HUES64 (cell line): Measurements from ENCODE around the gene KRTAP1-4. TPM values are rescaled to one million over a fixed set of nuclear protein-coding genes. Genes with fewer than 3 reads are reported as not detected.
"Not testable (repeated sequence)": the region's sequence is repeated elsewhere in the genome, so short reads cannot be mapped to it uniquely, and the experiment has no call there.

Experiments used
- H3K27ac ChIP-seq: 2 replicates; pipeline ENCODE4 v1.7.0; 2013; ENCODE audit warnings: low read depth, low read length, inconsistent platforms
- H3K27me3 ChIP-seq: 2 replicates; pipeline ENCODE4 v1.6.1; 2013; ENCODE audit warnings: mild to moderate bottlenecking, low read length; ENCODE audit not compliant: insufficient read depth
- H3K36me3 ChIP-seq: 2 replicates; pipeline ENCODE4 v1.6.1; 2013; ENCODE audit warnings: mild to moderate bottlenecking, low read length; ENCODE audit not compliant: insufficient read depth
- H3K4me1 ChIP-seq: 2 replicates; pipeline ENCODE4 v1.6.1; 2013; ENCODE audit warnings: mild to moderate bottlenecking, low read length, moderate library complexity; ENCODE audit not compliant: insufficient read depth
- H3K4me3 ChIP-seq: 2 replicates; pipeline ENCODE4 v1.5.1; 2013; ENCODE audit warnings: mild to moderate bottlenecking, low read length, moderate library complexity
- H3K9ac ChIP-seq: 2 replicates; pipeline ENCODE4 v1.6.1; 2013; ENCODE audit warnings: mild to moderate bottlenecking, low read depth, low read length
- H3K9me3 ChIP-seq: 2 replicates; pipeline ENCODE4 v1.6.1; 2013; ENCODE audit warnings: low read depth, low read length; ENCODE audit not compliant: insufficient read depth
- WGBS: fragments of 150-250, 120-280 bp; methylation state at CpG from one replicate; pipeline ENCODE4 v1.1.7; 2013; ENCODE audit warnings: missing lambda C conversion rate; 5-methylcytosine and 5-hydroxymethylcytosine counted together
- polyA plus RNA-seq, 2 experiments: library from polyadenylated mRNA; stranded (reverse); fragments of 50-300 nt; gene quantifications; one replicate each; pipeline ENCODE4 v1.2.3, GENCODE V29; 2013

The KRTAP1-4 gene
- polyA plus RNA-seq (2013, experiment 1 of 2) = not detected
- not detected for polyA plus RNA-seq (2013, experiment 2 of 2)

- no peak within 1 kb of the TSS for H3K27ac ChIP-seq
- H3K36me3 ChIP-seq = no peaks in the 10 kb centered on the region
- H3K9me3 ChIP-seq = no peaks in the 10 kb centered on the region
- WGBS = 93% methylated on average over 12 of the region's 12 CpGs
- H3K4me3 ChIP-seq = no peak within 1 kb of the TSS
- no peaks in the 10 kb centered on the region for H3K27me3 ChIP-seq
- H3K9ac ChIP-seq = no peak within 1 kb of the TSS
- H3K4me1 ChIP-seq = no peaks in the 10 kb centered on the region
Measured at GRCh38 chr17:41029633-41030245, at the start of gene KRTAP1-4. KRTAP1-4 (minus strand) TSS chr17:41030195; CDS start chr17:41030078, 117 bp downstream.

- H3K9ac ChIP-seq = no peak overlapping the region
- no peak overlapping the region for H3K4me3 ChIP-seq
- no peak overlapping the region for H3K27ac ChIP-seq
- H3K9me3 ChIP-seq = no peaks in the 10 kb centered on the region
- H3K36me3 ChIP-seq = no peaks in the 10 kb centered on the region
- H3K4me1 ChIP-seq = no peaks in the 10 kb centered on the region
- no peaks in the 10 kb centered on the region for H3K27me3 ChIP-seq
Measured at GRCh38 chr17:41076788-41077187, 46.8 kb upstream of the KRTAP1-4 start.

- H3K27me3 ChIP-seq = no peaks in the 10 kb centered on the region
- no peak overlapping the region for H3K27ac ChIP-seq
- no peaks in the 10 kb centered on the region for H3K4me1 ChIP-seq
- H3K9me3 ChIP-seq = no peaks in the 10 kb centered on the region
- H3K36me3 ChIP-seq = no peaks in the 10 kb centered on the region
- no peak overlapping the region for H3K9ac ChIP-seq
- H3K4me3 ChIP-seq = no peak overlapping the region
- WGBS = 92% methylated on average over 2 of the region's 2 CpGs
Measured at GRCh38 chr17:41073676-41074075, 43.7 kb upstream of the KRTAP1-4 start.

GRCh38 chr17:41071606-41072360 lies 41.8 kb upstream of the KRTAP1-4 start:
- Histone ChIP-seq H3K4me3 (no peak overlapping the region), H3K27ac (no peak overlapping the region), H3K27me3 (no peaks in the 10 kb centered on the region), H3K9ac (no peak overlapping the region), H3K9me3 (no peaks in the 10 kb centered on the region), H3K36me3 (no peaks in the 10 kb centered on the region), H3K4me1 (no peaks in the 10 kb centered on the region)
- 94% methylated on average over 5 of the region's 5 CpGs for WGBS

GRCh38 chr17:41069031-41069430 lies 39.0 kb upstream of the KRTAP1-4 start:
- no peak overlapping the region for H3K9ac ChIP-seq
- no peaks in the 10 kb centered on the region for H3K36me3 ChIP-seq
- no peaks in the 10 kb centered on the region for H3K9me3 ChIP-seq
- no peaks in the 10 kb centered on the region for H3K27me3 ChIP-seq
- H3K4me3 ChIP-seq = no peak overlapping the region
- no peaks in the 10 kb centered on the region for H3K4me1 ChIP-seq
- H3K27ac ChIP-seq = no peak overlapping the region
- WGBS = 95% methylated on average over 3 of the region's 3 CpGs

GRCh38 chr17:41067281-41067680 lies 37.3 kb upstream of the KRTAP1-4 start:
- Histone ChIP-seq H3K4me3 (no peak overlapping the region), H3K27ac (no peak overlapping the region), H3K4me1 (no peaks in the 10 kb centered on the region), H3K27me3 (no peaks in the 10 kb centered on the region), H3K36me3 (no peaks in the 10 kb centered on the region), H3K9ac (no peak overlapping the region), H3K9me3 (no peaks in the 10 kb centered on the region)

- Histone ChIP-seq H3K9me3 (no peaks in the 10 kb centered on the region), H3K4me3 (no peak within 1 kb of the TSS), H3K9ac (no peak within 1 kb of the TSS), H3K27ac (no peak within 1 kb of the TSS), H3K27me3 (no peaks in the 10 kb centered on the region), H3K4me1 (no peaks in the 10 kb centered on the region), H3K36me3 (no peaks in the 10 kb centered on the region)
- 93% methylated on average over 6 of the region's 6 CpGs for WGBS
Measured at GRCh38 chr17:41065829-41066624, 36.0 kb upstream of the KRTAP1-4 start, which contains the start of gene KRTAP2-4. KRTAP2-4 (minus strand) TSS chr17:41065879; CDS start chr17:41065845, 34 bp downstream.

- not testable (repeated sequence) for H3K27ac ChIP-seq
- 97% methylated on average over 3 of the region's 16 CpGs for WGBS
Measured at GRCh38 chr17:41065016-41065689, 35.2 kb upstream of the KRTAP1-4 start.

GRCh38 chr17:41064301-41064700 lies 34.3 kb upstream of the KRTAP1-4 start:
- Histone ChIP-seq H3K36me3 (no peaks in the 10 kb centered on the region), H3K9me3 (no peaks in the 10 kb centered on the region), H3K4me3 (no peak overlapping the region), H3K9ac (no peak overlapping the region), H3K27ac (no peak overlapping the region), H3K4me1 (peaks cover 3% of the 10 kb centered on the region; the same call in 1 of the 2 replicates), H3K27me3 (no peaks in the 10 kb centered on the region)
- WGBS = no CpG with 5 or more reads among the region's 1 CpG

More at GRCh38 chr17:41065016-41065689, 35.2 kb upstream of the KRTAP1-4 start:
- H3K9me3 ChIP-seq, H3K4me3 ChIP-seq, H3K27me3 ChIP-seq, H3K4me1 ChIP-seq, H3K36me3 ChIP-seq, H3K9ac ChIP-seq: not testable (repeated sequence)

- Histone ChIP-seq H3K4me1 (peaks cover 7% of the 10 kb centered on the region; the same call in 1 of the 2 replicates), H3K27ac (no peak overlapping the region), H3K36me3 (no peaks in the 10 kb centered on the region), H3K27me3 (no peaks in the 10 kb centered on the region), H3K9me3 (no peaks in the 10 kb centered on the region), H3K4me3 (no peak overlapping the region), H3K9ac (no peak overlapping the region)
- 97% methylated on average over 2 of the region's 4 CpGs for WGBS
Measured at GRCh38 chr17:41063449-41063848, 33.5 kb upstream of the KRTAP1-4 start.
